SK-N-SH treated with all-trans-retinoic acid at 6 μM for 48 hours (cell line): ENCODE measurements around the gene PDE4B.

ENCODE experiments used
- ATAC-seq: fragments of 200-7000 bp; cut with Tn5 transposase; 3 replicates; pipeline ENCODE4 v1.9.1; 2020; ENCODE audit warnings: mild to moderate bottlenecking, moderate library complexity
- ARNTL ChIP-seq: fragments of 450-650 bp; formaldehyde crosslinking; IDR thresholded peaks from 2 replicates; pipeline ENCODE4 v1.5.0; 2020; ENCODE audit warnings: low read depth, mild to moderate bottlenecking, moderate library complexity, borderline replicate concordance
- BACH2 ChIP-seq: fragments of 250-450 bp; sonication (Bioruptor Pico); IDR thresholded peaks from 2 replicates; pipeline ENCODE4 v1.9.0; 2021; ENCODE audit warnings: mild to moderate bottlenecking, borderline replicate concordance
- CSDC2 ChIP-seq: fragments of 250-450 bp; sonication (Bioruptor Pico); IDR thresholded peaks from 2 replicates; pipeline ENCODE4 v1.5.0; 2020; ENCODE audit warnings: mild to moderate bottlenecking, moderate library complexity
- ESRRG ChIP-seq: fragments of 250-450 bp; sonication (Bioruptor Pico); IDR thresholded peaks from 2 replicates; pipeline ENCODE4 v1.6.1; 2021; ENCODE audit warnings: mild to moderate bottlenecking
- GLIS3 ChIP-seq: fragments of 250-450 bp; sonication (Bioruptor Pico); IDR thresholded peaks from 2 replicates; pipeline ENCODE4 v1.5.0; 2020; ENCODE audit warnings: mild to moderate bottlenecking, moderate library complexity
- ISL1 ChIP-seq: fragments of 250-450 bp; sonication (Bioruptor Pico); IDR thresholded peaks from 2 replicates; pipeline ENCODE4 v2.1.2; 2022; ENCODE audit warnings: mild to moderate bottlenecking, moderate library complexity
- OSR1 ChIP-seq: fragments of 250-450 bp; sonication (Bioruptor Pico); IDR thresholded peaks from 2 replicates; pipeline ENCODE4 v1.8.0; 2022; ENCODE audit warnings: moderate library complexity, mild to moderate bottlenecking, inconsistent platforms
- PPARA ChIP-seq: fragments of 250-450 bp; sonication (Bioruptor Pico); IDR thresholded peaks from 2 replicates; pipeline ENCODE4 v1.5.0; 2020; ENCODE audit warnings: mild to moderate bottlenecking, borderline replicate concordance
- RARB ChIP-seq: fragments of 250-450 bp; sonication (Bioruptor Pico); IDR thresholded peaks from 2 replicates; pipeline ENCODE4 v1.8.0; 2021; ENCODE audit warnings: mild to moderate bottlenecking, moderate library complexity
- SNAI2 ChIP-seq: fragments of 250-450 bp; sonication (Bioruptor Pico); IDR thresholded peaks from 2 replicates; pipeline ENCODE4 v1.5.0; 2020; ENCODE audit warnings: mild to moderate bottlenecking, moderate library complexity
- TCF4 ChIP-seq: fragments of 250-450 bp; sonication (Bioruptor Pico); IDR thresholded peaks from 2 replicates; pipeline ENCODE4 v1.8.0; 2021; ENCODE audit warnings: mild to moderate bottlenecking, moderate library complexity, borderline replicate concordance
- ZC3H10 ChIP-seq: fragments of 250-450 bp; sonication (Bioruptor Pico); IDR thresholded peaks from 2 replicates; pipeline ENCODE4 v1.5.1; 2021; ENCODE audit warnings: mild to moderate bottlenecking, moderate library complexity
- ZFP3 ChIP-seq: fragments of 250-450 bp; sonication (Bioruptor Pico); IDR thresholded peaks from 2 replicates; pipeline ENCODE4 v1.5.0; 2020; ENCODE audit warnings: mild to moderate bottlenecking, moderate library complexity
- ZFP30 ChIP-seq: fragments of 450-650 bp; formaldehyde crosslinking; IDR thresholded peaks from 2 replicates; pipeline ENCODE4 v1.5.0; 2022; ENCODE audit warnings: mild to moderate bottlenecking, moderate library complexity
- ZNF565 ChIP-seq: fragments of 450-650 bp; formaldehyde crosslinking; conservative IDR thresholded peaks from 2 replicates; pipeline ENCODE4 v1.5.0; 2020; ENCODE audit warnings: low read depth, mild to moderate bottlenecking, moderate library complexity
- ZNF70 ChIP-seq: fragments of 450-650 bp; formaldehyde crosslinking; IDR thresholded peaks from 2 replicates; pipeline ENCODE4 v1.5.0; 2020; ENCODE audit warnings: mild to moderate bottlenecking, moderate library complexity
- TF ChIP-seq, protein P1 (sequence below): fragments of 250-450 bp; sonication (Bioruptor Pico); IDR thresholded peaks from 2 replicates; pipeline ENCODE4 v1.8.0; 2020; ENCODE audit warnings: mild to moderate bottlenecking, moderate library complexity, borderline replicate concordance
- TF ChIP-seq, protein P2 (sequence below): fragments of 250-450 bp; sonication (Bioruptor Pico); IDR thresholded peaks from 2 replicates; pipeline ENCODE4 v1.5.0; 2020; ENCODE audit warnings: mild to moderate bottlenecking, moderate library complexity
- TF ChIP-seq, protein P3 (sequence below): fragments of 250-450 bp; sonication (Bioruptor Pico); IDR thresholded peaks from 2 replicates; pipeline ENCODE4 v1.5.1; 2021; ENCODE audit warnings: mild to moderate bottlenecking, moderate library complexity
- TF ChIP-seq, protein P4 (sequence below): fragments of 250-450 bp; sonication (Bioruptor Pico); IDR thresholded peaks from 2 replicates; pipeline ENCODE4 v1.5.1; 2020; ENCODE audit warnings: low read depth, mild to moderate bottlenecking, moderate library complexity

The PDE4B gene

DNA sequence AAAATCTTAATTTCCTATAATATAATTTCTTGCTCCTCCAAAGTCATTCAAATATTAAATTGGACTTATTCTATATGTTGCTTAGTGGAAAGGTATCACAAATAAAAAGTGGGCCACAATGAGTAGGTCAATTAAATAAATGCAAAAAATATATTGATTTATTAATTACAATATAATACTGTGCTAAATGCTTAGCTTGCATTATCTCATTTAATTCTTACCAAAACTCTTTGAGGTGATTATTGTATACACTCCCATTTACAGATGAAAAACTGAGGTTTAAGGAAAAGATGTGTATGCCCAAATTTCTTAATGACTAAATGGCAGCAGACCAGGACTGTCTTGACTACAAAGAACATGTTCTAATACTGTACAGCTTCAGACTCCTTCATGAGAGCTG lies 415.9 kb downstream of the PDE4B start:
- ATAC-seq: no peak
- no peak for TF ChIP-seq ZNF565
- TF ChIP-seq BACH2: no peak
- no peak for TF ChIP-seq ZC3H10 (CRISPR knock-in tag)
- TF ChIP-seq, protein P1, sequence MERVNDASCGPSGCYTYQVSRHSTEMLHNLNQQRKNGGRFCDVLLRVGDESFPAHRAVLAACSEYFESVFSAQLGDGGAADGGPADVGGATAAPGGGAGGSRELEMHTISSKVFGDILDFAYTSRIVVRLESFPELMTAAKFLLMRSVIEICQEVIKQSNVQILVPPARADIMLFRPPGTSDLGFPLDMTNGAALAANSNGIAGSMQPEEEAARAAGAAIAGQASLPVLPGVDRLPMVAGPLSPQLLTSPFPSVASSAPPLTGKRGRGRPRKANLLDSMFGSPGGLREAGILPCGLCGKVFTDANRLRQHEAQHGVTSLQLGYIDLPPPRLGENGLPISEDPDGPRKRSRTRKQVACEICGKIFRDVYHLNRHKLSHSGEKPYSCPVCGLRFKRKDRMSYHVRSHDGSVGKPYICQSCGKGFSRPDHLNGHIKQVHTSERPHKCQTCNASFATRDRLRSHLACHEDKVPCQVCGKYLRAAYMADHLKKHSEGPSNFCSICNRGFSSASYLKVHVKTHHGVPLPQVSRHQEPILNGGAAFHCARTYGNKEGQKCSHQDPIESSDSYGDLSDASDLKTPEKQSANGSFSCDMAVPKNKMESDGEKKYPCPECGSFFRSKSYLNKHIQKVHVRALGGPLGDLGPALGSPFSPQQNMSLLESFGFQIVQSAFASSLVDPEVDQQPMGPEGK (CRISPR knock-in tag): no peak
- no peak for TF ChIP-seq TCF4
- TF ChIP-seq, protein P2, sequence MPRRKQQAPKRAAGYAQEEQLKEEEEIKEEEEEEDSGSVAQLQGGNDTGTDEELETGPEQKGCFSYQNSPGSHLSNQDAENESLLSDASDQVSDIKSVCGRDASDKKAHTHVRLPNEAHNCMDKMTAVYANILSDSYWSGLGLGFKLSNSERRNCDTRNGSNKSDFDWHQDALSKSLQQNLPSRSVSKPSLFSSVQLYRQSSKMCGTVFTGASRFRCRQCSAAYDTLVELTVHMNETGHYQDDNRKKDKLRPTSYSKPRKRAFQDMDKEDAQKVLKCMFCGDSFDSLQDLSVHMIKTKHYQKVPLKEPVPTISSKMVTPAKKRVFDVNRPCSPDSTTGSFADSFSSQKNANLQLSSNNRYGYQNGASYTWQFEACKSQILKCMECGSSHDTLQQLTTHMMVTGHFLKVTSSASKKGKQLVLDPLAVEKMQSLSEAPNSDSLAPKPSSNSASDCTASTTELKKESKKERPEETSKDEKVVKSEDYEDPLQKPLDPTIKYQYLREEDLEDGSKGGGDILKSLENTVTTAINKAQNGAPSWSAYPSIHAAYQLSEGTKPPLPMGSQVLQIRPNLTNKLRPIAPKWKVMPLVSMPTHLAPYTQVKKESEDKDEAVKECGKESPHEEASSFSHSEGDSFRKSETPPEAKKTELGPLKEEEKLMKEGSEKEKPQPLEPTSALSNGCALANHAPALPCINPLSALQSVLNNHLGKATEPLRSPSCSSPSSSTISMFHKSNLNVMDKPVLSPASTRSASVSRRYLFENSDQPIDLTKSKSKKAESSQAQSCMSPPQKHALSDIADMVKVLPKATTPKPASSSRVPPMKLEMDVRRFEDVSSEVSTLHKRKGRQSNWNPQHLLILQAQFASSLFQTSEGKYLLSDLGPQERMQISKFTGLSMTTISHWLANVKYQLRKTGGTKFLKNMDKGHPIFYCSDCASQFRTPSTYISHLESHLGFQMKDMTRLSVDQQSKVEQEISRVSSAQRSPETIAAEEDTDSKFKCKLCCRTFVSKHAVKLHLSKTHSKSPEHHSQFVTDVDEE: no peak
- no peak for TF ChIP-seq CSDC2 (CRISPR knock-in tag)
- TF ChIP-seq ZNF70 (CRISPR knock-in tag): no peak
- TF ChIP-seq, protein P3, sequence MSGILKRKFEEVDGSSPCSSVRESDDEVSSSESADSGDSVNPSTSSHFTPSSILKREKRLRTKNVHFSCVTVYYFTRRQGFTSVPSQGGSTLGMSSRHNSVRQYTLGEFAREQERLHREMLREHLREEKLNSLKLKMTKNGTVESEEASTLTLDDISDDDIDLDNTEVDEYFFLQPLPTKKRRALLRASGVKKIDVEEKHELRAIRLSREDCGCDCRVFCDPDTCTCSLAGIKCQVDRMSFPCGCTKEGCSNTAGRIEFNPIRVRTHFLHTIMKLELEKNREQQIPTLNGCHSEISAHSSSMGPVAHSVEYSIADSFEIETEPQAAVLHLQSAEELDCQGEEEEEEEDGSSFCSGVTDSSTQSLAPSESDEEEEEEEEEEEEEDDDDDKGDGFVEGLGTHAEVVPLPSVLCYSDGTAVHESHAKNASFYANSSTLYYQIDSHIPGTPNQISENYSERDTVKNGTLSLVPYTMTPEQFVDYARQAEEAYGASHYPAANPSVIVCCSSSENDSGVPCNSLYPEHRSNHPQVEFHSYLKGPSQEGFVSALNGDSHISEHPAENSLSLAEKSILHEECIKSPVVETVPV (CRISPR knock-in tag): no peak
- no peak for TF ChIP-seq ARNTL (CRISPR knock-in tag)
- no peak for TF ChIP-seq OSR1 (CRISPR knock-in tag)
- no peak for TF ChIP-seq PPARA (CRISPR knock-in tag)
- no peak for TF ChIP-seq GLIS3 (CRISPR knock-in tag)
- TF ChIP-seq RARB (CRISPR knock-in tag): no peak

DNA sequence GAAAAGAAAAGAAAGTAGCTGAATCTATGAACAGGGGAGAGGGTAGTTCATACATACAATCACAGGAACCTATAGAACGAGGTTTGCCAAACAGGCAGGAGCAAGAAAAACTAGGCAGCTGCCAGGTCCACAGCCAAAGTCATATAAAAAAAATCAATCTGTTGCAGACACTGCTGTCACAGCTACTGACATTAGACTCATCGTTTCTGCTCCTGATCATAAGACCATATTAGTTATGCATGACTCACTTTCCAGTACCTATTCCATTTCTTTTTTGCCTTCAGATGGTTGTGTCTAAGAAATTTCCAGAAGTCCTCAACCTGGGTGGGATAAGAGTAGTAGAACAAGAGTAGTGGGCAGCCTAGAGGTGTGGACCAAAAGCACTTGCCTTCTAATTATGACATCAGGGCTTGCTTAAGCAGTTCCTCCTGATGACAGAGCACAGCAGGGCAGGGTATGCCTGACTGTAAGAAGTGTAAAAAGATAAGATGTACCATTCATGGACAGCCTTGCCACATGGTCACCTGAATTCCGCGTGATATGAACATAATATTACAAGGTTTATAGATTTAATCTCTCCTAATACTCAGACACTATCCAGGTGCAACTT lies 418.0 kb downstream of the PDE4B start:
- TF ChIP-seq ZFP3 (CRISPR knock-in tag): no peak
- no peak for TF ChIP-seq BACH2
- no peak for TF ChIP-seq RARB (CRISPR knock-in tag)
- TF ChIP-seq OSR1 (CRISPR knock-in tag): no peak
- no peak for TF ChIP-seq ZC3H10 (CRISPR knock-in tag)
- TF ChIP-seq GLIS3 (CRISPR knock-in tag): no peak
- TF ChIP-seq, protein P4, sequence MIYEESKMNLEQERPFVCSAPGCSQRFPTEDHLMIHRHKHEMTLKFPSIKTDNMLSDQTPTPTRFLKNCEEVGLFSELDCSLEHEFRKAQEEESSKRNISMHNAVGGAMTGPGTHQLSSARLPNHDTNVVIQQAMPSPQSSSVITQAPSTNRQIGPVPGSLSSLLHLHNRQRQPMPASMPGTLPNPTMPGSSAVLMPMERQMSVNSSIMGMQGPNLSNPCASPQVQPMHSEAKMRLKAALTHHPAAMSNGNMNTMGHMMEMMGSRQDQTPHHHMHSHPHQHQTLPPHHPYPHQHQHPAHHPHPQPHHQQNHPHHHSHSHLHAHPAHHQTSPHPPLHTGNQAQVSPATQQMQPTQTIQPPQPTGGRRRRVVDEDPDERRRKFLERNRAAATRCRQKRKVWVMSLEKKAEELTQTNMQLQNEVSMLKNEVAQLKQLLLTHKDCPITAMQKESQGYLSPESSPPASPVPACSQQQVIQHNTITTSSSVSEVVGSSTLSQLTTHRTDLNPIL (CRISPR knock-in tag): no peak
- no peak for TF ChIP-seq PPARA (CRISPR knock-in tag)
- TF ChIP-seq ZFP30 (CRISPR knock-in tag): no peak
- TF ChIP-seq ZNF565: no peak
- TF ChIP-seq, protein P2: no peak
- TF ChIP-seq CSDC2 (CRISPR knock-in tag): no peak
- TF ChIP-seq SNAI2 (CRISPR knock-in tag): no peak
- TF ChIP-seq ESRRG: no peak
- no peak for ATAC-seq

DNA sequence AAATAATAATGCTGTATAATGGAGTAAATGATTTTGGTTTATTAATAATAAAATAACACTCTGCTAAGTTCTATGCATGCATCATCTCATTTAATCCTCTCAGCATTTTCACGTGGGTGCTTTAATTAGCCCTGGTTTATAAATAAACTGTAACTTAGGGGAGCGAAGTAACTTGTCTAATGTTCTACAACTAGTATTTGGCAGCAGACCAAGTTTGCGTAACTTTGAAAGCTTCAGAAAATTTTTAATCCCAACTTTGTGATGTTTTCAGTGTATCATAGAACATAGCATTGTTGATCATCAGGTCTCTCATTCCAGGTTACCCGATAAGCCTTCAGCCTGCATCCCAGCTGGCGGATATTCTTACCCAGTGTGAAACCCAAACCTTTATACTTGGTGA lies 418.8 kb downstream of the PDE4B start:
- ATAC-seq: no peak
- TF ChIP-seq RARB (CRISPR knock-in tag) (no peak), ISL1 (CRISPR knock-in tag) (no peak)
